Measurements from ENCODE around the gene NEXN. TPM values are rescaled to one million over a fixed set of nuclear protein-coding genes. Genes with fewer than 3 reads are reported as not detected.

NEXN gene
- total RNA-seq, 4 donors from 2014 or later = 14.7 to 30.9 (median 19.0) TPM

GRCh38 chr1:77972080-77972479 is 83.7 kb downstream of the NEXN start:
- TF ChIP-seq, protein P1, sequence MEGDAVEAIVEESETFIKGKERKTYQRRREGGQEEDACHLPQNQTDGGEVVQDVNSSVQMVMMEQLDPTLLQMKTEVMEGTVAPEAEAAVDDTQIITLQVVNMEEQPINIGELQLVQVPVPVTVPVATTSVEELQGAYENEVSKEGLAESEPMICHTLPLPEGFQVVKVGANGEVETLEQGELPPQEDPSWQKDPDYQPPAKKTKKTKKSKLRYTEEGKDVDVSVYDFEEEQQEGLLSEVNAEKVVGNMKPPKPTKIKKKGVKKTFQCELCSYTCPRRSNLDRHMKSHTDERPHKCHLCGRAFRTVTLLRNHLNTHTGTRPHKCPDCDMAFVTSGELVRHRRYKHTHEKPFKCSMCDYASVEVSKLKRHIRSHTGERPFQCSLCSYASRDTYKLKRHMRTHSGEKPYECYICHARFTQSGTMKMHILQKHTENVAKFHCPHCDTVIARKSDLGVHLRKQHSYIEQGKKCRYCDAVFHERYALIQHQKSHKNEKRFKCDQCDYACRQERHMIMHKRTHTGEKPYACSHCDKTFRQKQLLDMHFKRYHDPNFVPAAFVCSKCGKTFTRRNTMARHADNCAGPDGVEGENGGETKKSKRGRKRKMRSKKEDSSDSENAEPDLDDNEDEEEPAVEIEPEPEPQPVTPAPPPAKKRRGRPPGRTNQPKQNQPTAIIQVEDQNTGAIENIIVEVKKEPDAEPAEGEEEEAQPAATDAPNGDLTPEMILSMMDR (IDR thresholded peaks at IDR 0.05) = no peak
- DNase-seq (ENCODE audit: low spot score) (no peak), ATAC-seq (ENCODE audit: low FRiP score) (no peak)

GRCh38 chr1:77975386-77975785 is 87.0 kb downstream of the NEXN start:
- TF ChIP-seq, protein P1 (IDR thresholded peaks at IDR 0.05) = no peak
- DNase-seq (ENCODE audit: low spot score) = no peak
- ATAC-seq (ENCODE audit: low FRiP score) = no peak

DNA sequence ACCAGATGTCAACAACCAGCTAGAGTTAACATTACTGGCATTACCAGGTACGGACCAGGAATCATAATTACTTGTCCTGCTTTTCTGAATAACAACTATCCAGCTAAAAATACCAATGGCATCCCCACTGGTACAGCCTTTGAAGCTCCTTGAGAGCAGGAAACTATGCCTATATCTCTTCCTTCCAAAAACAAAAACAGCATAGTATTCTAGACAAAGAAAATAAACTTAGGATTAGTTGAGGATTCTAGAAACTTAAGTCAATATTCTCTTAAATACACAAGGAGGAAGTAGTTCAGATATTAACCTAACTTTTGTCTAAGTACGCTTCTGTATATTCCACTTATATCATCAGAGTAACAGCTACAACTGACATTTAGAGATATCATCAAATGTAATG is 87.5 kb downstream of the NEXN start:
- TF ChIP-seq, protein P1 (IDR thresholded peaks at IDR 0.05) = no peak
- no peak for DNase-seq (ENCODE audit: low spot score)
- ATAC-seq (ENCODE audit: low FRiP score) = no peak

DNA sequence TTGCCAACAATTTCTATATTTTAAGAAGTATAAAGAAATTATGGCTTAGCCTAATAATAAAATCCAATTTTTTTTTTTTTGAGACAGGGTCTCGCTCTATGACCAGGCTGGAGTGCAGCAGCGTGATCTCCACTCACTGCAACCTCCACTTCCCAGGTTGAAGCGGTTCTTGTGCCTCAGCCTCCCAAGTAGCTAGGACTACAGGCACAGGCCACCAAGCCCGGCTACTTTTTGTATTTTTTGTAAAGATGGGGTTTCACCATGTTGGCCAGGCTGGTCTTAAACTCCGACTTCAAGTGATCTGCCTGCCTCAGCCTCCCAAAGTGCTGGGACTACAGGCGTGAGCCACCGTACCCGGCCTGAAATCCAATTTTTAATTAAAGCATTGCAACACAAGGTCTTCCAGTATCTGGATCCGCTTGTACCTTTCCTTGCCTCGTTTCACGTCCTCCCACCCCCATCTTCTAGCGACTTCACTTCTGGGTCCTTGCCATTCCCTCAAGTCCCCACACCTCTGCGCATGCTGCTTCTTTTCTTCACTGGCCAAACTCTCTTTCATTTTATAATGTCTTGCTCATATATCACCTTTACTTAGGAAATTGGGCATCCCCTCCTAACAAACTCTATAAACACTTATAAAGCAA is 88.1 kb downstream of the NEXN start:
- TF ChIP-seq, protein P1 (IDR thresholded peaks at IDR 0.05) = no peak
- no peak for ATAC-seq (ENCODE audit: low FRiP score)
- DNase-seq (ENCODE audit: low spot score) = no peak

DNA sequence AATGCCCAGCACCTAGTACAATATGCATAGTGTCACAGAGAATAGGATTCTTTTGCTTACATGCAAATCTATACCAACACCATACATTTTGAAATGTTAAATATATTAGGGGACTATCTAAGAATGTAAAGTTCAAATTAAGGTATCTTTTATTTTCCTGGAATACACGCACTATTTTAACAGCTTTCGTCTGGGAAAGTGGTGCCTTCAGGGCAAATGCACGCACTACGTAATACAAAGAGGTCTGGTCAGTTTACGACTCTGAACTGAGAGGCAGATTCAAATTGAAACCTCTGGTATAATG is 89.5 kb downstream of the NEXN start:
- ATAC-seq (ENCODE audit: low FRiP score) (no peak), DNase-seq (ENCODE audit: low spot score) (no peak)
- TF ChIP-seq, protein P1 (IDR thresholded peaks at IDR 0.05) = no peak

DNA sequence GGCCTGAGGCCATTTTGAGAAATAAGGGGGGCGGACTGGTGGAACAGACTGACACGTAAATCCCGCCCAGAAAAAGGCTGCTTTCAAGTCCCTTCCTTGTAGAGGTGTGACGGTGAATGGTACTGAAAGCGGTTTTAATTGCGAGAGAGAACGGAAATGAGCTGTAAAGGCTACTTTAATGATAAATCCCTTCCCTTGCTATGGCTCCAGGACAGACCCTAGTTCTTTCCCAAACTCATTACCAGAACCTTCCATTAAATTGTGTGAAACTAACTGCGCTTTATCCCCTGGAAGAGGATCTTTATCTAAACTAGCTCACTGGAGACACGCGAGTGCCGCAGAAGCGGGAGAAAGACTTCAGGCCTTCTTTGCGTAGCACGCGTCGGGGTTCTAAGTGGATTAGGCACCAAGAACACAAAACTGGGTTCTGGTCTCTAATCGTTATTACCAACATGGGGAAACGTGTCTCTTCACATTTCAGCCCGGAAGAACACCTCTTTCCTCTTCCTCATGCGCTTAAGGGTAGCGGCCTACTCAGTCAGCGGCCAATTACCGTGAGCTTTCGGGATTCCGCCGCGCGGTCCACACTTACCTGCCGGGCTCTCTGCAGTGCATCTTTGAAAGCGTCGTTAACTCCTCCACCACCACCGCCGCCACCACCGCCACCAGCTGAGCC is 90.0 kb downstream of the NEXN start:
- TF ChIP-seq, protein P1 (IDR thresholded peaks at IDR 0.05) = no peak
- DNase-seq (ENCODE audit: low spot score) = peak; percentile 32
- ATAC-seq (ENCODE audit: low FRiP score) = peak; percentile 70

Data from omental fat pad (tissue), 4 donors.